ENCODE data around the gene KCNJ10. TPM values are rescaled to one million over a fixed set of nuclear protein-coding genes. Genes with fewer than 3 reads are reported as not detected.
"Not testable (repeated sequence)": the region's sequence is repeated elsewhere in the genome, so short reads cannot be mapped to it uniquely, and the experiment has no call there.

Gene KCNJ10
- total RNA-seq, 1 donor from 2014 or later: not detected

- H3K9me3 Mint-ChIP-seq: no peaks in the 10 kb centered on the region
These were observed 17.0 kb downstream of the KCNJ10 start for GRCh38 chr1:160052936-160053335.

DNA sequence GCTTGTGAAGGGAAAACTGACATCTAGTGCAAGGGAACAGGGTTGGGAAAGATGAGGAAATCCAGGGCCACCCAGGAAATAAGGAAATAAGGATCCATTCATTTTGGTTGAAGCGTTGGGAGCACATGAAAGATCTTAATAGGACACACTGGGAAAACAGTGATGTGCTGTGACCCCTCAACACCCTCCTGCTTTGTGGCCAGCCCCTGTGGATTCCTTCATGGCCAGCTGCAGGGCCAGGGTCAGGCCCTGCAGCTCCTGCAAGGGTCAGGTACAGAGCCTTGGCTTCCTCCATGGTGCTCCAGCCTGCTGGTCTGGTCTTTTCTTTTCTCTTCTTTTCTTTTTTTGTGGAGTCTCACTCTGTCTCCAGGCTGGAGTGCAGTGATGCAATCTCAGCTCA is 19.3 kb downstream of the KCNJ10 start:
- DNase-seq (ENCODE audit: extremely low spot score, unreplicated experiment): no peak
- TF ChIP-seq, protein P1, sequence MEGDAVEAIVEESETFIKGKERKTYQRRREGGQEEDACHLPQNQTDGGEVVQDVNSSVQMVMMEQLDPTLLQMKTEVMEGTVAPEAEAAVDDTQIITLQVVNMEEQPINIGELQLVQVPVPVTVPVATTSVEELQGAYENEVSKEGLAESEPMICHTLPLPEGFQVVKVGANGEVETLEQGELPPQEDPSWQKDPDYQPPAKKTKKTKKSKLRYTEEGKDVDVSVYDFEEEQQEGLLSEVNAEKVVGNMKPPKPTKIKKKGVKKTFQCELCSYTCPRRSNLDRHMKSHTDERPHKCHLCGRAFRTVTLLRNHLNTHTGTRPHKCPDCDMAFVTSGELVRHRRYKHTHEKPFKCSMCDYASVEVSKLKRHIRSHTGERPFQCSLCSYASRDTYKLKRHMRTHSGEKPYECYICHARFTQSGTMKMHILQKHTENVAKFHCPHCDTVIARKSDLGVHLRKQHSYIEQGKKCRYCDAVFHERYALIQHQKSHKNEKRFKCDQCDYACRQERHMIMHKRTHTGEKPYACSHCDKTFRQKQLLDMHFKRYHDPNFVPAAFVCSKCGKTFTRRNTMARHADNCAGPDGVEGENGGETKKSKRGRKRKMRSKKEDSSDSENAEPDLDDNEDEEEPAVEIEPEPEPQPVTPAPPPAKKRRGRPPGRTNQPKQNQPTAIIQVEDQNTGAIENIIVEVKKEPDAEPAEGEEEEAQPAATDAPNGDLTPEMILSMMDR (conservative IDR thresholded peaks at IDR 0.05): no peak
- Mint-ChIP-seq H3K4me1 (ENCODE audit: unreplicated experiment) (peaks cover 11% of the 10 kb centered on the region), H3K9me3 (no peaks in the 10 kb centered on the region), H3K36me3 (no peaks in the 10 kb centered on the region), H3K27ac (no peak overlapping the region), H3K4me3 (no peak overlapping the region), H3K27me3 (peaks cover 77% of the 10 kb centered on the region)

More at GRCh38 chr1:160052936-160053335, 17.0 kb downstream of the KCNJ10 start:
- TF ChIP-seq, protein P1 (conservative IDR thresholded peaks at IDR 0.05): no peak
- H3K27ac Mint-ChIP-seq: no peak overlapping the region
- no peak for DNase-seq (ENCODE audit: extremely low spot score, unreplicated experiment)
- no peaks in the 10 kb centered on the region for H3K36me3 Mint-ChIP-seq
- H3K27me3 Mint-ChIP-seq: peaks cover 82% of the 10 kb centered on the region
- no peak overlapping the region for H3K4me3 Mint-ChIP-seq
- no peaks in the 10 kb centered on the region for H3K4me1 Mint-ChIP-seq (ENCODE audit: unreplicated experiment)

DNA sequence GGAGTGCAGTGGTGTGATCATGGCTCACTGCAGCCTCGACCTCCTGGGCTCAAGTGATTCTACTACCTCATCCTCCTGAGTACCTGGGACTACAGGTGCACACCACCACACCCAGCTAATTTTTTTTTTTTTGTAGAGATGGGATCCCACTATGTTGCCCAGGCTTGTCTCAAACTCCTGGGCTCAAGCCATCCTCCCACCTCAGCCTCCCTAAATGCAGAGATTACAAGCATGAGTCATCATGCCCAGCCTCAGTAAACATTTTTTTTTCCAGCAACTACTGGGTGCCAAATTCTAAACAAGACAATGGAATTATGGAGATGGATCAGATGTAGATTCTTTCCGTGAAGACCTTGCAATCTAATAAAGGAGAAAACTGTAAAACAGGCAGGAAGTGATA is 19.8 kb downstream of the KCNJ10 start:
- H3K27ac Mint-ChIP-seq; H3K9me3 Mint-ChIP-seq; DNase-seq (ENCODE audit: extremely low spot score, unreplicated experiment); H3K4me3 Mint-ChIP-seq; H3K36me3 Mint-ChIP-seq: not testable (repeated sequence)
- H3K4me1 Mint-ChIP-seq (ENCODE audit: unreplicated experiment): peaks cover 11% of the 10 kb centered on the region
- peaks cover 77% of the 10 kb centered on the region for H3K27me3 Mint-ChIP-seq

DNA sequence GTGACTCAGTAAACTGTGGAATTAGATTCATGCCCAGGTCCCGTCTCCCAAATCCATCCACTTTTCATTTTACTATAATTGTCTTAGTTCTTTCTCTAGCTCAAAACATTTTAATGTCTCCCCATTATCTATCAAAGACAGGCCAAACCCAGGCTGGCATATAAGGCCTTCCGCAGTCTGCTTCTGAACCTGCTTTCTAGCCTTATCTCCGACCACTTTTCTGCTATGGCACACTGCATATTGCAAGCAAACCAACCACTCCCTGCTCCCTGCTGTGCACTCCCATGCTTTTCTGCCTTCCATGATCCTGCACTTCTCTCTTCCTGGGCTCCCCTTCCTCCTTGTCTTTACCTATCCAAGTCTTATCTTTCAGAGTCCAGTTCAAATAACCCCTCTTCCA is 20.9 kb downstream of the KCNJ10 start:
- Mint-ChIP-seq H3K36me3 (no peaks in the 10 kb centered on the region), H3K27me3 (peaks cover 76% of the 10 kb centered on the region), H3K27ac (no peak overlapping the region), H3K9me3 (no peaks in the 10 kb centered on the region), H3K4me1 (ENCODE audit: unreplicated experiment) (peaks cover 11% of the 10 kb centered on the region), H3K4me3 (no peak overlapping the region)
- TF ChIP-seq, protein P1 (conservative IDR thresholded peaks at IDR 0.05): no peak
- no peak for DNase-seq (ENCODE audit: extremely low spot score, unreplicated experiment)

DNA sequence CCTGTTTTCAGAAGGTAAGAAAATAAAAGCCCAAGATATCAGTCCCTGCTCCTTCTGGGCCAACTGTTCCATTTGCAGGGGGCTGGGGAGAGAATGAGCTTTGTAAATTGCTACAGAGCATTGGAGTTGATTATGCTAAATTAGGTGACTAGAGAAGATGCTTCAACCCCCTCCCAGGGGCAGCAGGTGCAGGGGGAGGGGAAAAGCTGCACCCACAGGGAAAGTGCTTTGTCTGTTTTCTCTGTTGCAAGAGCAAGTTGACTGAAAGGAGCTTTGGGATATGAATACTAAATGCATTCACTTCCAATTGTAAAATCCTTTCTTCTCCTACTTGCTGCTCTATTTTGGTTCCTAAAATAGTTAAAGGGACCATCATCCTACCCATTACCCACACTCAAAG is 21.6 kb downstream of the KCNJ10 start:
- Mint-ChIP-seq H3K27ac (no peak overlapping the region), H3K36me3 (no peaks in the 10 kb centered on the region), H3K9me3 (no peaks in the 10 kb centered on the region), H3K4me1 (ENCODE audit: unreplicated experiment) (peaks cover 11% of the 10 kb centered on the region), H3K4me3 (no peak overlapping the region), H3K27me3 (peaks cover 71% of the 10 kb centered on the region)
- no peak for DNase-seq (ENCODE audit: extremely low spot score, unreplicated experiment)
- TF ChIP-seq, protein P1 (conservative IDR thresholded peaks at IDR 0.05): no peak

DNA sequence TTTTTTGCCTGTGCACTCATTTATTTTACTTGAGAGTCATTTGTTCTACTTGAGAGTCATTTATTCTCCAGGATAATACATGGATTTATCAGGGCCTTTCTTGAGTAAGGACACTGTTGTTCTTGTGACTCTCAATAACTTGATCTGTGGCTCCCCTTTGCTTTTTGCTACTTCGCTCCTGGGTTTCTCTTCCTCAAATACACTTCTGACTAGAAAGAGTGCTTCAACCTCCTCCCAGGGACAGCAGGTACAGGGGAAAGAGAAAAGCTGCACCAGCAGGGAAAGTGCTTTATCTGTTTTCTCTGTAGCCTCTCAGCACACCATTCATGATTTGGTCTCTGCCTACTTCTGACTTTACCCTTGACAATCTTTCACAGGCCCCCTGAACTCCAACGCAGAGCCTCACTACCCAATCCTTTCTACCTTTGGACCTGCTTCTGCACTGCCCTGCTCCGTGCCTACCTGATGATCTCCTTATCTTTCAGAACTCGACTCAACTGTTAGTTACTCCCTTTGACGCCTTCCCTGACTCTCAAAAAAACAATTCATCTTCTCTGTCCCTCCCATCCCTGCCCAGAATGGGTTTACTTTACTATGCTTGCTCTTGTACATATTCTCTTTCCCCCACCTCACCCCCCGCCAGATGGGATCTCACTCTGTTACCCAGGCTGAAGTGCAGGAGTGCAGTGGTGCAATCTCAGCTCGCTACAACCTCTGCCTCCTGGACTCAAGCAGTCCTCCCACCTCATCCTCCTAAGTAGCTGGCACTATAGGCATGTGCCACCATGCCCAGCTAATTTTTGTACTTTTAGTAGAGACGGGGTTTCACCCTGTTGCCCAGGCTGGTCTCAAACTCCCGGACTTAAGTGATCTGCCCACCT is 22.6 kb downstream of the KCNJ10 start:
- TF ChIP-seq, protein P1 (conservative IDR thresholded peaks at IDR 0.05): no peak
- no peak for DNase-seq (ENCODE audit: extremely low spot score, unreplicated experiment)
- Mint-ChIP-seq H3K27ac (peak overlapping the region; percentile 32), H3K36me3 (no peaks in the 10 kb centered on the region), H3K27me3 (peaks cover 63% of the 10 kb centered on the region), H3K9me3 (no peaks in the 10 kb centered on the region), H3K4me3 (peak overlapping the region; percentile 46), H3K4me1 (ENCODE audit: unreplicated experiment) (peaks cover 11% of the 10 kb centered on the region)

All from type B pancreatic cell (in vitro differentiated cells).